GM21447 (cell line): ENCODE measurements around the gene MUC15.

Experiments used
- ATAC-seq: cut with Tn5 transposase; IDR thresholded peaks from one replicate; pipeline ENCODE4 v1.9.1; 2021; ENCODE audit not compliant: unreplicated experiment

Gene MUC15

GRCh38 chr11:26578998-26579661 lies 7.1 kb upstream of the MUC15 start:
- ATAC-seq, result no peak

DNA sequence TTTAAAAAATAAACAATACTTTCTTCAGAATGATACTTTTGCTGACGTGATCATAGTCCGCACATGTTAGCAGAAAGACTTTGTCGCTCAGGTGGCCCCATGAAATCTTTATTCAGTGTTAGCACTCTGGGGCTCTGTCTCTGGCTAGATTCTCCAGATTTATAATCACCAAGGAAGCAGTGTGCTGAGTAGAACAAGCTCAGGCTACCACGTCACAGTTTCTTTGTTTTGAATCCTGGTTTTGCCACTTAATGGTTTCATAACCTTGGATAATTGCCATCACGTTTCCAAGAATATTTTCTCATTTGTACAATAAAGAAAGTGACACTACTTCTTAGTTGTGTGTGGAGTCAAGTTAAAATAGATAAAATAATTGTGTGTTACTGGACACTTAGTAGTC lies 3.9 kb upstream of the MUC15 start:
- ATAC-seq, result no peak

- no peak for ATAC-seq
Measured at GRCh38 chr11:26573896-26574295, 1.8 kb upstream of the MUC15 start.

- ATAC-seq, result no peak
Measured at GRCh38 chr11:26572770-26573402, 823 bp upstream of the MUC15 start.

- ATAC-seq, result no peak
Measured at GRCh38 chr11:26569646-26570045, 2.4 kb downstream of the MUC15 start.

- ATAC-seq, result no peak
Measured at GRCh38 chr11:26558190-26558589, 13.9 kb downstream of the MUC15 start.

DNA sequence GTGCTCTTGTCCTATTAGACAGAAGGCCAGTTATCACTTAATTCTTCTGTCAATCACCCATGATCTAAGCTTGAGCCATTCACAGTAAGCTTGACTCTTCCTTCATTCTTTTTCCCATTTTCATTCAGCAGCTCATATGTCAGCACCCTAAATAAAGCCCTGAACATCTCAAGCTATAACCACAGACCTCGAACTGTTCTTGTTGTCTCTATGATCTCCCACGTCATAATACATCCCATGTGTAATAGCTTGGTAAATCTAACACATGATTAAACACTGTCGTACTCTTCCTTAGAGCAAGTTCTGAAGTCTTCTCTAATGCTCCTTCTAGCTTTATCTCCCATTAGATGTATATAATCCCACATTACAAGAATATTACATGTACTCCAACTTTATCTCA lies 14.4 kb downstream of the MUC15 start:
- no peak for ATAC-seq

GRCh38 chr11:26556582-26556981 lies 15.5 kb downstream of the MUC15 start:
- ATAC-seq, result no peak

GRCh38 chr11:26554455-26554854 lies 17.6 kb downstream of the MUC15 start:
- ATAC-seq, result no peak

DNA sequence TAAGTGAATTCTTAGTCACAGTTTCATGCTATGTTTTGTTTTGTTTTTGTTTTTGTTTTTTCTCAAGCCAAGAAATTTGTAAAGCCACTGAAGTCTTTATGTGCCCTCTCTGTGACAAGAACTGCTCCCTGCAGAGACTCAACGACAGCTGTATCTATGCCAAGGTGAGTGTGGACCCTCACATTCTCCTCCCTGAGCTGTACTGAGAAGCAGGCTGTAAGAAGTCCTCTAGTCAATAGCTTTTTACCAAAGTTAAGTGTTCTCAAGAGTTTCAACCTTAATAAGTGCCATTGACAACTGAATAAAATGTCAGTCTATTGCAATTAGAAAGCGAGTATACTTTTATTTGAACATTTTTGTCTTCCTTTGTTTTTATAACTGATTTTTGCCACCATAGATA lies 18.9 kb downstream of the MUC15 start:
- ATAC-seq, result no peak

DNA sequence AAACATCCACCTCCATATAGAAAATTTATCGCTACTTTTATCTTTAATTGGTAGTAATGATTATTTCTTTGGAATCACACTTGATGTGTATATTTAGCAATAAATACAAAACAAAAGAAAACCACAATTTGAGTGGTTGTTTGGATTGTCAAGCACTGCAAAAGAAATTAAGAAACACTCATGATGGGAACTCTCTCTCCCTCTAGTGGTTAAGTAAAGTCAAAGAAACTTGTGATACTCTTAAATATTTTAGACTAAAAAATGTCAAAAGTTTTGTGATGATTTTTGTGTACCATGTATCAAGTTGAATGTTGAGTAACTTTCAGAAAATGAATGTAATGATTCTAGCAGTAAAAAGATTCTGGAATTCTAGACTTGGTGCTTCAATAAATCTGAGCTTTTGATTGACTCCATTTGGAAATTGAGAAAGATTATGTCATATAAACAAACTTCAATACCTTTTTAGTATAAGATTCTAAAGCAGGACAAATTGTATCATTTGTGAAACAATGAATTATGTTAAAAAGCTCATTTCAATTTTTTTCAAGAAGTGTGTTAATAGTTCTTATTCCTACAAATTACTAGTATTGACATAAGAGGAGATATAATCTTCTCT lies 20.8 kb downstream of the MUC15 start:
- no peak for ATAC-seq

DNA sequence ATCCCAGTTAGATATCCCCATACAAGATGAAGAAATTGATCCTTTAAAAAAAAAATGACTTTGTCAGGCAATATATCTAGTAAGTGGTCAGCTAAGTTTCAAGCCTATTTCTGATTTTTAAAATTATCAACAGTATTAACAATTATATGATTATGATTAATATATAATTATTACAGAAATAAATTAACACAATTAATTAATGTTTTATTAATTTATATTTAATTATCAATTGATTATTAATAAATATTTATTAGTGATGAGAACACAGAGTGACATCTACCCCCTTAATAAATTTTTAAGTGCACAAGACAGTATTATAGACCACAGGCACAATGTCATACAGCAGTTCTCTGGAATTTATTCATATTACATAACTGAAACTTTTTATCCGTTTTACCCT lies 22.0 kb downstream of the MUC15 start:
- ATAC-seq, result no peak

GRCh38 chr11:26549176-26549575 lies 22.9 kb downstream of the MUC15 start:
- ATAC-seq, result no peak

DNA sequence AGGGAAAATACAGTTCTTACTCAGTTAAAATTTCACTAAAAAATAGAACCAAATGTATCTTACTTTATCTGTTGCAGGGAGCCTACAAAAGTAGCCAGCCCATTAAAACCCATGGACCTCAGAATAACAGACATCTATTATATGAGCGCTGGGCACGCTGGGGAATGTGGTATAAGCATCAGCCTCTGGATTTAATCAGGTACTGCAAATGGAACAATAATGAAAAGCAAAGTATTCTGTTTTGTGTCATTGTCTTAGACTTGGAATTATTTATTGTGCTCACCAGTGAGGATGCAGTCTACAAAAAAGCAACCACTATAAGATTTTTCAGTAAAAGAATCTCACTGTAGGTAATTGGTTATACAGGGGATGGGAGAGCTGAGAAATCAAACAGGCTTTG lies 30.2 kb downstream of the MUC15 start:
- no peak for ATAC-seq

DNA sequence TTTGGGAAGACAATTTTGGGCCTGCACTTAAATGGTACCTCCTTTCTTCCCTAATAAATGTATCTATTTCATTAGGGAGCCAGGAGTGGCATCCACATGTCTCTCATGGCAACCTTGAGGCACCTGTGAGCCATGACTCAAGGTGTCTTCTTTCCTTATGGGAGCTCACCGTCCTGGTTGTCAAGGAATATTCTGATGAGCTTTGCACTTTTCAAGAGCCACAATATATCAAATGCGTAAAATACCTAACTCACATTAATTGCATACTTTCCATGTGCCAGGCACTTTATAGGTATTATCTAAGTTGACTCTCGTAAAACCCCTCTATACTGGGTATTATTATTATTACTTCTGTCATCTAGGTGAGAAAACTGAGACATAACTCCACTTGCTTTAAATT lies 32.5 kb downstream of the MUC15 start:
- ATAC-seq, result no peak

DNA sequence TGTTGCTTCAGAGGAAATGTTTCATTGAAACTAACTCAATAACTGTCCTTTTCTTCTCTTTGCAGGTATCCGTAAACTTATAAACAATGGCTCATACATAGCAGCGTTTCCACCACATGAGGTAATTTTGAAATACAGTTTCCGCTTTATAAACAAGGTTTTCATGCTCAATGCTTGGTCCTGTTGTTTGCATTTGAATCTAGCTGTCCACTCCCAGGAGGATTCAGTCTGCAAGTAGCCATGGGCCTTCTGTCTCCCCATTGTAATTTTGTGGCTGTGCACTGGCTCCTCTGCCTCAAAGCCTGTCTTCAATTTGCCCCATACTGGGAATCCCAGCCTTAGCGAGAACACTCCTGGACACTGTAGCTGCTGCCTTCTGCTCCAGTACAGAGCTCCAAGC lies 34.7 kb downstream of the MUC15 start:
- no peak for ATAC-seq

DNA sequence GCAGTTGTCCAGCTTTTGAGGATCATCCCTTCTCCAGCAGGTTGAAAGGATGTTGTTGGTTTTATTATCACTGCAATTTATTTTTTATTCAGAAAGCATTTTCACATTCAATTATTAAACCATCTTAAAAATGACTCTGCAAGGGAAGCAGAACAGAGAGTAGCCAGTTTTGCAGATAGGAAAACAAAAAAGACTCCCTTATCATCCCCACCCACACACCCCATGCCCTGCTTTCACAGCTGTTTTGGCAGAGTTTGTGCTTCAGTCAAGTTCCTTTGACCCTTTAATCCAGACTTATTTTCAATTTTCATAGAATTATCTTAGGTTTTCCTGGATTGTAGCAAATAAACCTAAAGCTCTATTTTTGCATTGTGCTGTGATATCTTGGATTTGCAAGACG lies 44.4 kb downstream of the MUC15 start:
- no peak for ATAC-seq

GRCh38 chr11:26522912-26523610 lies 49.0 kb downstream of the MUC15 start:
- ATAC-seq, result no peak

- ATAC-seq, result no peak
Measured at GRCh38 chr11:26519469-26519868, 52.6 kb downstream of the MUC15 start.

DNA sequence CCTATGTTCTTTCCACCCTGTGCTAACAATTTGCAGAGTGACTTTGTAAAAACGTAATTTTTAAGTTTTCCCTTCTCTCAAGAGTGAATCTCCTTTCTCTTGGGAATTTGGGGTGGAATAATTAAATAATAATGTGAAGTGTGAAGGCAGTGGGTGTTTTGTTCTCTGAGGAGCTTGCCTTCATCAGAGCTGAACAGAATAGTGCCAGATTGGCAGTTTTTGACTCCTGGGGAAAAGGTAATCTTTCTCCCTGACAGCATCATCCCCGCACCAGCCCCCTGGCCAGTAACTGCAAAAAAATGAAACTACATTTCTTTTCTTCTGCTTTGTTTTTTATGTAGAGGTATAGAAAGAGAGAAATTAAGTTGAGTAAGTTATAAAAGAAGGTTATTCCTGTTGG lies 59.9 kb downstream of the MUC15 start:
- no peak for ATAC-seq

DNA sequence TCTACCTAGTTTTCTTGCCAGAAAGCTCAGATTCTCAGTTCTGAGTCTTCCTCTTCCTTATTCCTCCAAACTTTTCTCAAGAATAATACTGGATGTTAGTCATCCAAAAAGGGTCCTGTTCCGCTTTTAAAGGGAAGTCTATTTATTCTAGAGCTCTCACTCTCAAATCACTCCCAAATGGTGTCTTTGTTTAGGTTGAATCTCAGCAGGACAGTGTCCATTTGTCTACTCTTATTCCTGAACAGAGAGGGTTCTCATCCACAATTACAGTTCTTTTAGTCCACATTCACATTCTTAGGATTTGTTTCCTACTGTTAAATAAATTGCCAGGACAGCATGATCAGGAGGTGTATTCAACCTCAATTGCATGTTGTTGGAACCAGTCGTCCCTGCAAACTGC lies 61.3 kb downstream of the MUC15 start:
- no peak for ATAC-seq

DNA sequence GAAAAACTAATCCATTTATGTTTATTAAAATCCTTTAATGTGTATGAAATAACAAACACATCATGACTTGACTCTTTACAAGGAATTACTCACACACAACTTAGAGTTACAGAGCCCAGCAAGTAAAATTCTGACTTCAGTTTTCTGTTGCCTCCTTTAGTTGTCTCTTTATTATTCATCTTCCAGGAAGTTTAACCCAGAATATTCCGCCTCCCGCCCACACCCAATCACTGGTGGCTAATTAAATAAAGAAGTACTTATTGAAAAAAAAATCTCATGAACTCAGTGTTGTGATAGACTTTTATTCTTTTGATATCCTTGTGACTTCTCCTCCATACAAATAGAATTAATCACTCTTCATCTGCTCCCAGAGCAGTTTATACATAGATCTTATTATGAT lies 61.9 kb downstream of the MUC15 start:
- no peak for ATAC-seq
